Endodermal cell (in vitro differentiated cells): ENCODE results near the gene MYH14. TPM values are rescaled to one million over a fixed set of nuclear protein-coding genes. Genes with fewer than 3 reads are reported as not detected.
"Not testable (repeated sequence)": the region's sequence is repeated elsewhere in the genome, so short reads cannot be mapped to it uniquely, and the experiment has no call there.

Source experiments
- DNase-seq: peaks from one replicate; pipeline ENCODE4 v3.0.0-alpha.2; 2017
- H3K27ac ChIP-seq: 2 replicates; pipeline ENCODE4 v1.5.1; 2013; ENCODE audit warnings: mild to moderate bottlenecking, low read depth, low read length, moderate library complexity
- H3K27me3 ChIP-seq: 2 replicates; pipeline ENCODE4 v1.6.1; 2013; ENCODE audit warnings: mild to moderate bottlenecking, low read length, moderate library complexity; ENCODE audit not compliant: insufficient read depth, control insufficient read depth, poor library complexity, severe bottlenecking
- H3K36me3 ChIP-seq: 2 replicates; pipeline ENCODE4 v1.7.0; 2013; ENCODE audit warnings: mild to moderate bottlenecking, low read length, moderate library complexity; ENCODE audit not compliant: control insufficient read depth, insufficient read depth
- H3K4me1 ChIP-seq: one replicate; pipeline ENCODE4 v1.7.0; 2013; ENCODE audit warnings: low read length; ENCODE audit not compliant: control insufficient read depth, insufficient read depth
- H3K4me3 ChIP-seq: 2 replicates; pipeline ENCODE4 v1.5.1; 2013; ENCODE audit warnings: mild to moderate bottlenecking, low read length, moderate library complexity
- H3K9ac ChIP-seq: 2 replicates; pipeline ENCODE4 v1.6.1; 2013; ENCODE audit warnings: mild to moderate bottlenecking, low read length, moderate library complexity; ENCODE audit not compliant: poor library complexity, severe bottlenecking; ENCODE audit errors: extremely low read depth
- H3K9me3 ChIP-seq: 2 replicates; pipeline ENCODE4 v1.6.1; 2013; ENCODE audit warnings: mild to moderate bottlenecking, low read length, moderate library complexity; ENCODE audit not compliant: control insufficient read depth
- H3K27ac Mint-ChIP-seq: 2 replicates; pipeline ENCODE4 v1.8.0; 2020; ENCODE audit warnings: mixed read lengths
- H3K27me3 Mint-ChIP-seq: 2 replicates; pipeline ENCODE4 v1.8.0; 2021; ENCODE audit warnings: mild to moderate bottlenecking, mixed read lengths; ENCODE audit not compliant: insufficient read depth
- H3K36me3 Mint-ChIP-seq: 2 replicates; pipeline ENCODE4 v1.8.0; 2020; ENCODE audit warnings: low read depth, mixed read lengths
- H3K4me1 Mint-ChIP-seq: 2 replicates; pipeline ENCODE4 v1.8.0; 2020; ENCODE audit warnings: mixed read lengths
- H3K4me3 Mint-ChIP-seq: 2 replicates; pipeline ENCODE4 v1.8.0; 2020; ENCODE audit warnings: mild to moderate bottlenecking, moderate library complexity, mixed read lengths
- H3K9me3 Mint-ChIP-seq: 2 replicates; pipeline ENCODE4 v1.8.0; 2020; ENCODE audit warnings: mild to moderate bottlenecking, mixed read lengths
- CTCF ChIP-seq: fragments of 200-600 bp; sonication (generic); conservative IDR thresholded peaks from 2 replicates; pipeline ENCODE4 v1.5.0; 2021; ENCODE audit warnings: antibody characterized with exemption, mild to moderate bottlenecking
- WGBS, 2 experiments: methylation state at CpG; one replicate each; pipeline versions ENCODE4 v1.1.5 to v1.1.7; 2013; ENCODE audit warnings: missing lambda C conversion rate in 2 of 2, mixed read lengths in 1 of 2; ENCODE audit not compliant: insufficient coverage in 1 of 2, insufficient read length in 1 of 2; 5-methylcytosine and 5-hydroxymethylcytosine counted together
- total RNA-seq, 2 donors: library from RNA; stranded (reverse); fragmentation: NEBNext Ultra II Directional in 1 of 2; extraction: Animal tissue kit (Norgen Biotek cat#: 25700) in 1 of 2; gene quantifications; 2 replicates in 1 of 2; 3 replicates in 1 of 2; pipeline ENCODE4 v1.2.1, GENCODE V29; 2021

Gene MYH14
- total RNA-seq, 2 donors from 2014 or later, result 12.8 to 16.7 TPM

- no peak overlapping the region for H3K4me3 Mint-ChIP-seq
- Histone ChIP-seq H3K27ac (no peak overlapping the region), H3K4me1 (no peaks in the 10 kb centered on the region), H3K9ac (no peak overlapping the region), H3K36me3 (no peaks in the 10 kb centered on the region), H3K4me3 (no peak overlapping the region), H3K9me3 (no peaks in the 10 kb centered on the region), H3K27me3 (no peaks in the 10 kb centered on the region)
- TF ChIP-seq CTCF, result no peak
- H3K27me3 Mint-ChIP-seq, result no peaks in the 10 kb centered on the region
- H3K27ac Mint-ChIP-seq, result no peak overlapping the region
- DNase-seq, result no peak
- no peaks in the 10 kb centered on the region for H3K4me1 Mint-ChIP-seq
- WGBS, 2 experiments, result 73 to 100% methylated on average over 1 to 4 of the region's 4 CpGs
- H3K36me3 Mint-ChIP-seq, result no peaks in the 10 kb centered on the region
- H3K9me3 Mint-ChIP-seq, result no peaks in the 10 kb centered on the region
These were observed 148.8 kb downstream of the MYH14 start for GRCh38 chr19:50352242-50352641.

- not testable (repeated sequence) for H3K36me3 ChIP-seq, H3K4me3 Mint-ChIP-seq, H3K27ac Mint-ChIP-seq, H3K4me3 ChIP-seq, H3K27me3 Mint-ChIP-seq, H3K27me3 ChIP-seq, H3K4me1 Mint-ChIP-seq, H3K36me3 Mint-ChIP-seq, H3K27ac ChIP-seq, H3K9me3 ChIP-seq, DNase-seq, H3K4me1 ChIP-seq, H3K9ac ChIP-seq, H3K9me3 Mint-ChIP-seq
- WGBS, 2 experiments, result 90 to 92% methylated on average over 7 of the region's 7 CpGs
These were observed 150.1 kb downstream of the MYH14 start for GRCh38 chr19:50353487-50353880.

GRCh38 chr19:50356691-50357177 is 153.3 kb downstream of the MYH14 start:
- H3K4me1 Mint-ChIP-seq, result peaks cover 2% of the 10 kb centered on the region

More at GRCh38 chr19:50356691-50357177, 153.3 kb downstream of the MYH14 start:
- no peaks in the 10 kb centered on the region for H3K4me1 ChIP-seq
- 51 to 69% methylated on average over 7 to 12 of the region's 13 CpGs for WGBS, 2 experiments
- H3K4me3 ChIP-seq, result no peak overlapping the region
- peaks cover 2% of the 10 kb centered on the region for H3K27me3 Mint-ChIP-seq
- no peak overlapping the region for H3K4me3 Mint-ChIP-seq
- no peaks in the 10 kb centered on the region for H3K9me3 ChIP-seq
- H3K9me3 Mint-ChIP-seq, result no peaks in the 10 kb centered on the region
- DNase-seq, result no peak
- H3K27ac Mint-ChIP-seq, result no peak overlapping the region
- no peaks in the 10 kb centered on the region for H3K36me3 Mint-ChIP-seq
- H3K27ac ChIP-seq, result no peak overlapping the region
- H3K36me3 ChIP-seq, result no peaks in the 10 kb centered on the region
- no peaks in the 10 kb centered on the region for H3K27me3 ChIP-seq
- H3K9ac ChIP-seq, result no peak overlapping the region
- no peak for TF ChIP-seq CTCF
